Central memory CD8-positive, alpha-beta T cell (primary cell): ENCODE results near the gene ZNF195.
"Not testable (repeated sequence)": the region's sequence is repeated elsewhere in the genome, so short reads cannot be mapped to it uniquely, and the experiment has no call there.

Experiments
- ATAC-seq: fragments of 150-1000 bp; cut with Tn5 transposase; replicated peaks from 2 replicates; pipeline ENCODE4 v1.10.0; 2022; ENCODE audit warnings: mild to moderate bottlenecking, moderate FRiP score, moderate number of reproducible peaks; ENCODE audit not compliant: poor library complexity, severe bottlenecking; ENCODE audit errors: extremely low read depth
- DNase-seq, 2 donors: peaks; one replicate each; pipeline ENCODE4 v3.0.0; 2021; ENCODE audit warnings: low spot score in 2 of 2
- H3K27ac Mint-ChIP-seq: one replicate; pipeline ENCODE4 v1.8.0; 2022; ENCODE audit warnings: low read depth, mild to moderate bottlenecking, moderate library complexity, mixed read lengths
- H3K27me3 Mint-ChIP-seq: one replicate; pipeline ENCODE4 v1.8.0; 2022; ENCODE audit warnings: mixed read lengths
- H3K36me3 Mint-ChIP-seq: one replicate; pipeline ENCODE4 v1.8.0; 2022; ENCODE audit warnings: mild to moderate bottlenecking, moderate library complexity, mixed read lengths; ENCODE audit not compliant: insufficient read depth
- H3K4me1 Mint-ChIP-seq: one replicate; pipeline ENCODE4 v1.8.0; 2022; ENCODE audit warnings: mixed read lengths
- H3K4me3 Mint-ChIP-seq: one replicate; pipeline ENCODE4 v1.8.0; 2022; ENCODE audit warnings: mild to moderate bottlenecking, moderate library complexity, mixed read lengths
- H3K9me3 Mint-ChIP-seq: one replicate; pipeline ENCODE4 v1.8.0; 2022; ENCODE audit warnings: mixed read lengths

Gene ZNF195

GRCh38 chr11:3413666-3414065, 34.7 kb upstream of the ZNF195 start:
- H3K9me3 Mint-ChIP-seq, H3K27me3 Mint-ChIP-seq, DNase-seq, ATAC-seq, H3K36me3 Mint-ChIP-seq, H3K4me3 Mint-ChIP-seq, H3K27ac Mint-ChIP-seq, H3K4me1 Mint-ChIP-seq: not testable (repeated sequence)

- Mint-ChIP-seq H3K4me1 (peaks cover 11% of the 10 kb centered on the region), H3K27ac (no peak overlapping the region), H3K27me3 (no peaks in the 10 kb centered on the region), H3K9me3 (no peaks in the 10 kb centered on the region), H3K36me3 (no peaks in the 10 kb centered on the region), H3K4me3 (no peak overlapping the region)
- ATAC-seq: no peak
- no peak for DNase-seq
Observed at GRCh38 chr11:3412837-3413236, 33.9 kb upstream of the ZNF195 start.

- not testable (repeated sequence) for H3K4me3 Mint-ChIP-seq, H3K27ac Mint-ChIP-seq, H3K36me3 Mint-ChIP-seq, H3K9me3 Mint-ChIP-seq, ATAC-seq, H3K27me3 Mint-ChIP-seq
- peaks cover 11% of the 10 kb centered on the region for H3K4me1 Mint-ChIP-seq
- DNase-seq: peak; percentile 65 to 67
Observed at GRCh38 chr11:3408722-3409121, 29.8 kb upstream of the ZNF195 start.

GRCh38 chr11:3408058-3408605, 29.2 kb upstream of the ZNF195 start:
- DNase-seq, ATAC-seq, H3K27ac Mint-ChIP-seq, H3K27me3 Mint-ChIP-seq, H3K36me3 Mint-ChIP-seq, H3K4me3 Mint-ChIP-seq, H3K9me3 Mint-ChIP-seq: not testable (repeated sequence)
- H3K4me1 Mint-ChIP-seq: peaks cover 11% of the 10 kb centered on the region

- H3K4me1 Mint-ChIP-seq: peaks cover 11% of the 10 kb centered on the region
- ATAC-seq, H3K9me3 Mint-ChIP-seq, DNase-seq, H3K36me3 Mint-ChIP-seq, H3K27me3 Mint-ChIP-seq, H3K27ac Mint-ChIP-seq, H3K4me3 Mint-ChIP-seq: not testable (repeated sequence)
Observed at GRCh38 chr11:3406937-3407336, 28.0 kb upstream of the ZNF195 start.

- not testable (repeated sequence) for H3K27me3 Mint-ChIP-seq, H3K36me3 Mint-ChIP-seq, H3K4me3 Mint-ChIP-seq, H3K9me3 Mint-ChIP-seq, ATAC-seq, H3K27ac Mint-ChIP-seq, DNase-seq
- H3K4me1 Mint-ChIP-seq: peaks cover 11% of the 10 kb centered on the region
Observed at GRCh38 chr11:3406223-3406875, 27.4 kb upstream of the ZNF195 start.

DNA sequence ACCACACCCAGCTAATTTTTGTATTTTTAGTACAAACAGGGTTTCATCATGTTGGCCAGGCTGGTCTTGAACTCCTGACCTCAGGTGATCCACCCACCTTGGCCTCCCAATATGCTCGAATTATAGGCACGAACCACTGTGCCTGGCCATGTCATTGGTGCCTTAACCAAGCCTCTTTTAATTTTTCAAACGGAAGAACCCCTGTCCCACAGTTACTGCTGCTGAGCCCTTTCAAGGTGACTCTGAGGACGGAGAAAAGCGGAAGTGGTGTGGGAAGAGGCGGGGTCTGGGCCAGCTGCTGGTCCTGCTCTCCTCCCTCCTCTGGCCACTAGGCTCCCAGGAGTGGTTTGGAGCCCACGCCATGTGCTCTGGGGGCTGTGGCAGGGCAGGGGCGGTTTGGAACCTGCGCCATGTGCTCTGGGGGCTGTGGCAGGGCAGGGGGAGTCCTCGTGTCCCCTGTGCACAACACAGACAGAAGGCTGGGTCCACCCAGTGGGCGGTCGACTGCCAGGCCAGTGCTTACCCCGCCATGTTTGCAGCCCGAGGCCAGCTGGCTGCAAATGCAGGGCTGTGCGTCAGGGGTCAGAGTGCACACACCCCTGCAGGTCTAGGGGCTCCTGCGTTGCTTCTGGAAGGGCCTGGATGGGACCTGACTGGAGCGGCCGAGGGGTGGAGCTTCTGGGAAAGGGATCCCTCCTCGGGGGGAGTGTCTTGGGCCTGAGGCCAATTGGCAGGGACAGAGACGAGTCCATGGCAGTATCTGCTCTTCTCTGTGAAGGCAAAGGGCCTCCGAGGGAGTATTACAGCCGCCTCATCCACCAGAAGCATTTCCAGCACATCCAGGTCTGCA, 25.4 kb upstream of the ZNF195 start:
- not testable (repeated sequence) for H3K4me3 Mint-ChIP-seq, ATAC-seq, DNase-seq, H3K27ac Mint-ChIP-seq, H3K9me3 Mint-ChIP-seq, H3K27me3 Mint-ChIP-seq, H3K36me3 Mint-ChIP-seq
- peaks cover 11% of the 10 kb centered on the region for H3K4me1 Mint-ChIP-seq

DNA sequence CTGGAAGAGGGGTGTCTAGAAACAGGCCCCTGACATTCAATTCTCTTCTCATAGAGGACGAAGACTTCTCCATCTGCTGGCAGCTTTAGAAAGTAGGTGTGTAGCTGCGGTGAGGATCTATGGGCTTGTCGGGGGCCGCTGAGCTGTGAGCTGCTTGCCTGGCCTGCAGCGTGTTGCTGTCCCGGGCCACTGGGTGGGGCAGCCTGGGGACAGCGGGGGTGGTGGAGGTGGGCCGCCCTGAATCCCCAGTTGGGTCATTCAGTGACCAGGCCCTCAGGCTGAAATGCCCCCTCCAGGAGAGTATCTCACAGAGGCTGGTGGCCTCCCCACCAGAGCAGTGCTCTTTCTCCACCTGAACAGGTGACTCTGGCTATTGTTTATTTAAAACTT, 23.9 kb upstream of the ZNF195 start:
- DNase-seq, H3K36me3 Mint-ChIP-seq, H3K27me3 Mint-ChIP-seq, H3K9me3 Mint-ChIP-seq, ATAC-seq, H3K27ac Mint-ChIP-seq, H3K4me1 Mint-ChIP-seq, H3K4me3 Mint-ChIP-seq: not testable (repeated sequence)

- not testable (repeated sequence) for H3K36me3 Mint-ChIP-seq
Observed at GRCh38 chr11:3402181-3402860, 23.4 kb upstream of the ZNF195 start.

DNA sequence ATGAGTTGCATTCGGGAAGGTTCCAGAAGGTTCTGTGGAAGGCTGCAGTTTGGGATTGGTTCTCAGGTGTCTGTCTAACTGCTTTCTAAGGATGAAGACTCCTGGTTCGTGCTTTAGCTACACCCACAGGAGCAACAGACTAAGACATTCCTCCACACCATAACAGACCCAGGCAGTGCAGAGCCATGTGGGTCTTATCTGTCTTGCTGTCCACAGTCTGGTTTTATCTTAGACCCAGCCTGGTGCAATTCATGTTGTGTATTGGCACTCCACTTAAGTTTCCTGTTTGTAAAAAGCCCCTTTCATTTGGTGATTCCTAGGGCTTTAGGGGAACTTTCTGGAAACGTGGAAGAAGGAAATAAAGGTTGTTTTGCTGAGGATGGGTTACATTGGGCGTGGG, 22.1 kb upstream of the ZNF195 start:
- not testable (repeated sequence) for ATAC-seq, H3K27ac Mint-ChIP-seq, H3K4me3 Mint-ChIP-seq, H3K27me3 Mint-ChIP-seq, H3K4me1 Mint-ChIP-seq, DNase-seq, H3K36me3 Mint-ChIP-seq, H3K9me3 Mint-ChIP-seq

More at GRCh38 chr11:3402181-3402860, 23.4 kb upstream of the ZNF195 start:
- DNase-seq, H3K4me1 Mint-ChIP-seq, ATAC-seq, H3K4me3 Mint-ChIP-seq, H3K27ac Mint-ChIP-seq, H3K27me3 Mint-ChIP-seq, H3K9me3 Mint-ChIP-seq: not testable (repeated sequence)

DNA sequence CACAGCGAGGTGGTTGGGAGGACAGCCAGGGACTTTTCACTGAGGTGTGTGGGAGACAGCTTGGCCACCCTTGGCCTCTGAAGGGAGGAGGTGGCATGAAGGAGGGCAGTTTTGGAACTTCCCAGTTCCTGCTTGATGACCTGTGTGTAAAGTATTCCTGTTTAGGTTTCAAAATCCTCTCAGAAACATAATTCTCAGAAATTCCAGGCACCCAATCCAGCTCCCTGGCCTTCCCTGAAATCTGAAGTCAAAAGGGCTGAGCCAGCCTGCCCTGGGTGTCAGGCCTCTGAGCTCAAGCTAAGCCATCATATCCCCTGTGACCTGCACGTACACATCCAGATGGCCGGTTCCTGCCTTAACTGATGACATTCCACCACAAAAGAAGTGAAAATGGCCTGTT, 19.6 kb upstream of the ZNF195 start:
- not testable (repeated sequence) for ATAC-seq, H3K4me1 Mint-ChIP-seq, H3K27ac Mint-ChIP-seq, DNase-seq, H3K36me3 Mint-ChIP-seq, H3K9me3 Mint-ChIP-seq, H3K4me3 Mint-ChIP-seq
- H3K27me3 Mint-ChIP-seq: peaks cover 13% of the 10 kb centered on the region

DNA sequence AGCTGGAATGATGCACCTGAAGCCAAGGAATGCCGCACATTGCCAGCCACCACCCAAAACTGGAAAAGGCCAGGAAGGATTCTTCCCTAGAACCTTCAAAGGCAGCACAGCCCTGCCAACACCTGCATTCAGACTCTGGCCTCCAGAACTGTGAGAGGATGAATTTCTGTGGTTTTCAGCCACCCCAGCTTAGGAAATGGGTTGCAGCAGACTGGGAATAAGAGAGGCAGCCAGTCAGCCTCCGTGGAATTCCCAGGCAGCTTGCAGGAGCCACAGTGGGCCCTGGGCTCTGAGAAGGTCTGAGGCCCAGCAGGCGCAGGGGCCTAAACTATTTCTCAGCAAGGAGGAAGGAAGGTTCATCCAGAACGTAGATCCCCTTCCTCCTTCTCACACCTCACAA, 19.2 kb upstream of the ZNF195 start:
- H3K36me3 Mint-ChIP-seq, H3K4me3 Mint-ChIP-seq, DNase-seq, ATAC-seq, H3K9me3 Mint-ChIP-seq, H3K27ac Mint-ChIP-seq, H3K4me1 Mint-ChIP-seq: not testable (repeated sequence)
- peaks cover 17% of the 10 kb centered on the region for H3K27me3 Mint-ChIP-seq
